HCT116 (cell line): ENCODE results near the gene TXLNB. TPM values are rescaled to one million over a fixed set of nuclear protein-coding genes. Genes with fewer than 3 reads are reported as not detected.

Experiments
- ATAC-seq: fragments of 200-7000 bp; cut with Tn5 transposase; 2 replicates; pipeline ENCODE4 v1.9.1; 2020; ENCODE audit warnings: mild to moderate bottlenecking, moderate library complexity
- BruUV-seq: library from RNA; stranded (reverse); fragments of 400-500 nt; replicated peaks from 2 replicates; lab custom pipeline; 2021; lab: Mats Ljungman, UMichigan
- CTCF ChIA-PET: fragments of 300-600 bp; sonication (Branson Sonifier 250); formaldehyde crosslinking; loops from one replicate; lab custom pipeline; 2021; ENCODE audit warnings: antibody characterized with exemption; lab: Charles Lee
- POLR2A ChIA-PET: fragments of 300-600, 350-600 bp; sonication (Branson Sonifier 250); formaldehyde crosslinking; loops from one replicate; lab custom pipeline; 2021; ENCODE audit warnings: antibody characterized with exemption; lab: Charles Lee
- RAD21 ChIA-PET, 2 experiments: fragments of 300-600 bp; sonication (Branson Sonifier 250); formaldehyde crosslinking; loops; one replicate each; lab custom pipeline; 2023; ENCODE audit warnings: low total read pairs in 2 of 2; ENCODE audit not compliant: uncharacterized antibody in 2 of 2, unreplicated experiment in 2 of 2, low non-redundant PET in 1 of 2; lab: Charles Lee
- DNase-seq: peaks from one replicate; pipeline ENCODE4 v3.0.0-alpha.2; 2010; ENCODE audit warnings: low read depth, low spot score
- H2AFZ ChIP-seq: fragments of 200-600 bp; shearing (Covaris generic), sonication (generic); 2 replicates; pipeline ENCODE4 v1.6.1; 2017; ENCODE audit warnings: low read depth, mixed run types, mixed read lengths, antibody characterized with exemption, low read length; ENCODE audit not compliant: poor library complexity, severe bottlenecking
- H3K27ac ChIP-seq: 2 replicates; pipeline ENCODE4 v1.5.1; 2012; ENCODE audit warnings: low read depth, low read length
- H3K27me3 ChIP-seq: fragments of 200-600 bp; sonication (generic); 2 replicates; pipeline ENCODE4 v1.6.1; 2016; ENCODE audit warnings: mixed run types, low read length, mixed read lengths; ENCODE audit not compliant: insufficient read depth
- H3K36me3 ChIP-seq, 2 experiments: fragments of 200-500 bp in 1 of 2; fragments of 200-600 bp in 1 of 2; sonication (Bioruptor generic) in 1 of 2; sonication (generic) in 1 of 2; 2 replicates each; pipeline versions ENCODE4 v1.5.1 to v1.6.1; 2014 to 2016; ENCODE audit warnings: low read length in 2 of 2, inconsistent platforms in 1 of 2, mixed read lengths in 1 of 2, mixed run types in 1 of 2; ENCODE audit not compliant: insufficient read depth in 2 of 2, control insufficient read depth in 1 of 2
- H3K4me1 ChIP-seq, 2 experiments: fragments of 200-600 bp in 1 of 2; sonication (generic) in 1 of 2; 2 replicates each; pipeline versions ENCODE4 v1.5.1 to v1.6.1; 2012 to 2017; ENCODE audit warnings: low read length in 2 of 2, inconsistent platforms in 1 of 2, mild to moderate bottlenecking in 1 of 2, mixed read lengths in 1 of 2, mixed run types in 1 of 2, moderate library complexity in 1 of 2; ENCODE audit not compliant: insufficient read depth in 2 of 2, control insufficient read depth in 1 of 2
- H3K4me2 ChIP-seq: fragments of 200-600 bp; sonication (generic); 2 replicates; pipeline ENCODE4 v1.6.1; 2017; ENCODE audit warnings: mixed run types, low read length, mixed read lengths
- H3K4me3 ChIP-seq, 2 experiments: fragments of 200-600 bp in 1 of 2; sonication (generic) in 1 of 2; replicated peaks in 1 of 2; 2 replicates each; pipeline ENCODE4 v1.5.1; 2011 to 2016; ENCODE audit warnings: low read length in 2 of 2, control low read depth in 1 of 2, low read depth in 1 of 2, mild to moderate bottlenecking in 1 of 2, mixed read lengths in 1 of 2, mixed run types in 1 of 2
- H3K79me2 ChIP-seq: fragments of 200-600 bp; sonication (generic); 2 replicates; pipeline ENCODE4 v1.6.1; 2017; ENCODE audit warnings: mild to moderate bottlenecking, mixed run types, low read length, moderate library complexity, mixed read lengths; ENCODE audit not compliant: insufficient read depth
- H3K9ac ChIP-seq: fragments of 200-600 bp; sonication (generic); 2 replicates; pipeline ENCODE4 v1.6.1; 2016; ENCODE audit warnings: low read length, mixed read lengths
- H3K9me2 ChIP-seq: fragments of 200-600 bp; sonication (generic), shearing (Covaris generic); 2 replicates; pipeline ENCODE4 v1.6.1; 2017; ENCODE audit warnings: mixed run types, mild to moderate bottlenecking, moderate library complexity; ENCODE audit not compliant: insufficient read depth
- H3K9me3 ChIP-seq, 2 experiments: fragments of 200-500 bp in 1 of 2; fragments of 200-600 bp in 1 of 2; sonication (Bioruptor generic) in 1 of 2; sonication (generic) in 1 of 2; 2 replicates each; pipeline ENCODE4 v1.6.1; 2014 to 2017; ENCODE audit warnings: low read length in 2 of 2, mixed read lengths in 2 of 2, inconsistent platforms in 1 of 2, low read depth in 1 of 2, mild to moderate bottlenecking in 1 of 2, mixed run types in 1 of 2, moderate library complexity in 1 of 2; ENCODE audit not compliant: control insufficient read depth in 1 of 2, insufficient read depth in 1 of 2
- H4K20me1 ChIP-seq: fragments of 200-600 bp; sonication (generic), shearing (Covaris generic); 2 replicates; pipeline ENCODE4 v1.6.1; 2017; ENCODE audit warnings: mixed run types, mild to moderate bottlenecking, moderate library complexity; ENCODE audit not compliant: insufficient read depth
- CBX3 ChIP-seq: IDR thresholded peaks from 2 replicates; pipeline ENCODE4 v1.6.1; 2012; ENCODE audit warnings: low read depth
- CEBPB ChIP-seq: IDR thresholded peaks from 2 replicates; pipeline ENCODE4 v1.6.1; 2012; ENCODE audit warnings: low read depth
- CTCF ChIP-seq, 3 experiments: fragments of 200-600 bp in 1 of 3; sonication (generic) in 1 of 3; IDR thresholded peaks in 2 of 3; conservative IDR thresholded peaks in 1 of 3; 2 replicates each; pipeline ENCODE4 v1.5.1; 2012 to 2017; ENCODE audit warnings: low read depth in 2 of 3, low read length in 2 of 3, antibody characterized with exemption in 1 of 3, borderline replicate concordance in 1 of 3, control low read depth in 1 of 3, mild to moderate bottlenecking in 1 of 3, mixed read lengths in 1 of 3, mixed run types in 1 of 3, moderate library complexity in 1 of 3; ENCODE audit not compliant: insufficient read depth in 1 of 3
- EGR1 ChIP-seq: IDR thresholded peaks from 2 replicates; pipeline ENCODE4 v1.6.1; 2012; ENCODE audit warnings: low read depth
- ELF1 ChIP-seq: IDR thresholded peaks from 2 replicates; pipeline ENCODE4 v1.6.1; 2012; ENCODE audit warnings: low read depth, borderline replicate concordance
- EZH2 ChIP-seq: fragments of 200-600 bp; sonication (generic); IDR thresholded peaks from 2 replicates; pipeline ENCODE4 v1.6.1; 2017; ENCODE audit warnings: antibody characterized with exemption, mixed run types
- FOSL1 ChIP-seq: IDR thresholded peaks from 2 replicates; pipeline ENCODE4 v1.6.1; 2012; ENCODE audit warnings: low read depth
- JUND ChIP-seq: IDR thresholded peaks from 2 replicates; pipeline ENCODE4 v1.6.1; 2012
- MAX ChIP-seq: IDR thresholded peaks from 2 replicates; pipeline ENCODE4 v1.6.1; 2012
- POLR2A ChIP-seq: IDR thresholded peaks from 2 replicates; pipeline ENCODE4 v1.7.0; 2011; ENCODE audit warnings: borderline replicate concordance; ENCODE audit not compliant: insufficient read depth, insufficient read length; ENCODE audit errors: extremely low read depth
- POLR2AphosphoS5 ChIP-seq: IDR thresholded peaks from 2 replicates; pipeline ENCODE4 v1.6.1; 2011; ENCODE audit warnings: mild to moderate bottlenecking, low read depth, low read length, moderate library complexity
- RAD21 ChIP-seq: IDR thresholded peaks from 2 replicates; pipeline ENCODE4 v1.6.1; 2012; ENCODE audit warnings: low read depth, mild to moderate bottlenecking
- REST ChIP-seq: IDR thresholded peaks from 2 replicates; pipeline ENCODE4 v1.6.1; 2012; ENCODE audit warnings: low read depth
- SP1 ChIP-seq: IDR thresholded peaks from 2 replicates; pipeline ENCODE4 v1.6.1; 2012; ENCODE audit warnings: low read depth
- SRF ChIP-seq: IDR thresholded peaks from 2 replicates; pipeline ENCODE4 v1.6.1; 2012; ENCODE audit warnings: low read depth
- TCF7L2 ChIP-seq: IDR thresholded peaks from 2 replicates; pipeline ENCODE4 v1.7.0; 2011; ENCODE audit warnings: borderline replicate concordance, inconsistent platforms; ENCODE audit not compliant: insufficient read depth, insufficient read length; ENCODE audit errors: extremely low read depth
- YY1 ChIP-seq: IDR thresholded peaks from 2 replicates; pipeline ENCODE4 v1.6.1; 2011; ENCODE audit warnings: low read length, low read depth, moderate library complexity, mild to moderate bottlenecking; ENCODE audit not compliant: insufficient replicate concordance; ENCODE audit errors: extremely low read depth
- ZBTB33 ChIP-seq: IDR thresholded peaks from 2 replicates; pipeline ENCODE4 v1.6.1; 2011; ENCODE audit warnings: mild to moderate bottlenecking, low read length, moderate library complexity; ENCODE audit not compliant: insufficient replicate concordance; ENCODE audit errors: extremely low read depth
- ZFX ChIP-seq: fragments of 450-650 bp; IDR thresholded peaks from 2 replicates; pipeline ENCODE4 v1.6.1; 2017
- ZNF274 ChIP-seq: fragments of 200-500 bp; sonication (Bioruptor generic); IDR thresholded peaks from 2 replicates; pipeline ENCODE4 v1.6.1; 2014; ENCODE audit warnings: mild to moderate bottlenecking, low read depth, low read length, inconsistent platforms
- intact Hi-C: fragments of 100-400 bp; cut with micrococcal nuclease; formaldehyde crosslinking; loops from 2 replicates; pipeline ENCODE4 v1.10.0; 2022
- total RNA-seq: library from RNA; stranded (reverse); gene quantifications from one replicate; pipeline ENCODE4 v1.2.1, GENCODE V29; 2021; ENCODE audit not compliant: unreplicated experiment

The TXLNB gene
- total RNA-seq, 1 experiment from 2014 or later: 0.05 TPM

GRCh38 chr6:139219271-139219729 lies 72.5 kb downstream of the TXLNB start:
- Histone ChIP-seq H3K9me2 (no peaks in the 10 kb centered on the region), H3K4me2 (peak overlapping the region; percentile 21; the same call in 1 of the 2 replicates), H3K27me3 (no peaks in the 10 kb centered on the region), H3K9me3 (no peaks in the 10 kb centered on the region), H4K20me1 (no peaks in the 10 kb centered on the region), H3K79me2 (no peaks in the 10 kb centered on the region), H3K36me3 (no peaks in the 10 kb centered on the region), H3K27ac (no peak overlapping the region), H3K9ac (no peak overlapping the region), H2AFZ (peak overlapping the region; percentile 62), H3K4me3 (no peak overlapping the region), H3K4me1 (peaks cover 0 to 3% of the 10 kb centered on the region in 2 experiments; a peak in 1 of 4 replicates)
- ATAC-seq (peak; percentile 100), DNase-seq (peak; percentile 73)
- intact Hi-C loops: loop anchor here (1.0 to 5.0 kb wide), 2 partner anchors 145 to 402 kb away; no protein-coding TSS in a partner anchor
- BruUV-seq: no TSS peak
- POLR2A ChIA-PET: interaction anchor here (1.0 kb wide), 1 partner anchor 145 kb away, joined by 4 read pairs; no protein-coding TSS in a partner anchor
- RAD21 ChIA-PET: interaction anchor here (0.7 to 2.2 kb wide), 4 partner anchors 11 to 145 kb away, joined by 3 to 18 read pairs (median 8); no protein-coding TSS in a partner anchor
- CTCF ChIA-PET: interaction anchor here (0.6 to 2.0 kb wide), 14 partner anchors 11 to 441 kb away, joined by 3 to 48 read pairs (median 5); partner anchors contain the start of genes CITED2 and TXLNB
- no peak for TF ChIP-seq POLR2AphosphoS5
- TF ChIP-seq MAX: no peak
- TF ChIP-seq ZNF274: no peak
- no peak for TF ChIP-seq TCF7L2
- no peak for TF ChIP-seq EGR1
- TF ChIP-seq SRF: no peak
- TF ChIP-seq JUND: no peak
- no peak for TF ChIP-seq POLR2A
- TF ChIP-seq ELF1: no peak
- TF ChIP-seq CBX3: peak; percentile 90
- peak; percentile 63 to 77 (median 72); a peak in 5 of 6 replicates for TF ChIP-seq CTCF (IDR thresholded peaks at IDR 0.05 in 2 of 3, conservative IDR thresholded peaks at IDR 0.05 in 1 of 3; ENCODE audit: borderline replicate concordance in 1 of 3, insufficient read depth in 1 of 3, low read depth in 2 of 3, low read length in 2 of 3)
- TF ChIP-seq YY1: no peak
- TF ChIP-seq CEBPB: no peak
- no peak for TF ChIP-seq ZBTB33
- peak; percentile 90 for TF ChIP-seq RAD21
- no peak for TF ChIP-seq EZH2
- no peak for TF ChIP-seq REST
- TF ChIP-seq SP1: no peak
- no peak for TF ChIP-seq FOSL1
- TF ChIP-seq ZFX: no peak
